IMR-90 (cell line): ENCODE measurements around the gene ASXL2.
"Not testable (repeated sequence)": the region's sequence is repeated elsewhere in the genome, so short reads cannot be mapped to it uniquely, and the experiment has no call there.

Experiments used
- RAD21 ChIP-seq: IDR thresholded peaks from 2 replicates; pipeline ENCODE4 v1.6.1; 2012; ENCODE audit warnings: low read length, improper control_type of control experiment
- TF ChIP-seq, protein P1 (sequence below): conservative IDR thresholded peaks from 2 replicates; pipeline ENCODE4 v1.5.1; 2012; ENCODE audit warnings: mild to moderate bottlenecking, low read depth, low read length, improper control_type of control experiment

GRCh38 chr2:25705575-25705974 is 172.7 kb downstream of the ASXL2 start:
- TF ChIP-seq, protein P1, sequence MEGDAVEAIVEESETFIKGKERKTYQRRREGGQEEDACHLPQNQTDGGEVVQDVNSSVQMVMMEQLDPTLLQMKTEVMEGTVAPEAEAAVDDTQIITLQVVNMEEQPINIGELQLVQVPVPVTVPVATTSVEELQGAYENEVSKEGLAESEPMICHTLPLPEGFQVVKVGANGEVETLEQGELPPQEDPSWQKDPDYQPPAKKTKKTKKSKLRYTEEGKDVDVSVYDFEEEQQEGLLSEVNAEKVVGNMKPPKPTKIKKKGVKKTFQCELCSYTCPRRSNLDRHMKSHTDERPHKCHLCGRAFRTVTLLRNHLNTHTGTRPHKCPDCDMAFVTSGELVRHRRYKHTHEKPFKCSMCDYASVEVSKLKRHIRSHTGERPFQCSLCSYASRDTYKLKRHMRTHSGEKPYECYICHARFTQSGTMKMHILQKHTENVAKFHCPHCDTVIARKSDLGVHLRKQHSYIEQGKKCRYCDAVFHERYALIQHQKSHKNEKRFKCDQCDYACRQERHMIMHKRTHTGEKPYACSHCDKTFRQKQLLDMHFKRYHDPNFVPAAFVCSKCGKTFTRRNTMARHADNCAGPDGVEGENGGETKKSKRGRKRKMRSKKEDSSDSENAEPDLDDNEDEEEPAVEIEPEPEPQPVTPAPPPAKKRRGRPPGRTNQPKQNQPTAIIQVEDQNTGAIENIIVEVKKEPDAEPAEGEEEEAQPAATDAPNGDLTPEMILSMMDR, result not testable (repeated sequence)
- not testable (repeated sequence) for TF ChIP-seq RAD21
